Central memory CD8-positive, alpha-beta T cell (primary cell): Measurements from ENCODE around the gene GATA2.

ENCODE experiments used
- ATAC-seq: fragments of 150-1000 bp; cut with Tn5 transposase; replicated peaks from 2 replicates; pipeline ENCODE4 v1.10.0; 2022; ENCODE audit warnings: mild to moderate bottlenecking, moderate FRiP score, moderate number of reproducible peaks; ENCODE audit not compliant: poor library complexity, severe bottlenecking; ENCODE audit errors: extremely low read depth
- DNase-seq, 2 donors: peaks; one replicate each; pipeline ENCODE4 v3.0.0; 2021; ENCODE audit warnings: low spot score in 2 of 2
- H3K27ac Mint-ChIP-seq: one replicate; pipeline ENCODE4 v1.8.0; 2022; ENCODE audit warnings: low read depth, mild to moderate bottlenecking, moderate library complexity, mixed read lengths
- H3K27me3 Mint-ChIP-seq: one replicate; pipeline ENCODE4 v1.8.0; 2022; ENCODE audit warnings: mixed read lengths
- H3K36me3 Mint-ChIP-seq: one replicate; pipeline ENCODE4 v1.8.0; 2022; ENCODE audit warnings: mild to moderate bottlenecking, moderate library complexity, mixed read lengths; ENCODE audit not compliant: insufficient read depth
- H3K4me1 Mint-ChIP-seq: one replicate; pipeline ENCODE4 v1.8.0; 2022; ENCODE audit warnings: mixed read lengths
- H3K4me3 Mint-ChIP-seq: one replicate; pipeline ENCODE4 v1.8.0; 2022; ENCODE audit warnings: mild to moderate bottlenecking, moderate library complexity, mixed read lengths
- H3K9me3 Mint-ChIP-seq: one replicate; pipeline ENCODE4 v1.8.0; 2022; ENCODE audit warnings: mixed read lengths

Gene GATA2

GRCh38 chr3:128463354-128463753 lies 29.6 kb downstream of the GATA2 start:
- ATAC-seq (no peak), DNase-seq (no peak)
- Mint-ChIP-seq H3K36me3 (peaks cover 1% of the 10 kb centered on the region), H3K4me1 (peaks cover 8% of the 10 kb centered on the region), H3K4me3 (no peak overlapping the region), H3K27me3 (peaks cover 43% of the 10 kb centered on the region), H3K27ac (no peak overlapping the region), H3K9me3 (no peaks in the 10 kb centered on the region)

DNA sequence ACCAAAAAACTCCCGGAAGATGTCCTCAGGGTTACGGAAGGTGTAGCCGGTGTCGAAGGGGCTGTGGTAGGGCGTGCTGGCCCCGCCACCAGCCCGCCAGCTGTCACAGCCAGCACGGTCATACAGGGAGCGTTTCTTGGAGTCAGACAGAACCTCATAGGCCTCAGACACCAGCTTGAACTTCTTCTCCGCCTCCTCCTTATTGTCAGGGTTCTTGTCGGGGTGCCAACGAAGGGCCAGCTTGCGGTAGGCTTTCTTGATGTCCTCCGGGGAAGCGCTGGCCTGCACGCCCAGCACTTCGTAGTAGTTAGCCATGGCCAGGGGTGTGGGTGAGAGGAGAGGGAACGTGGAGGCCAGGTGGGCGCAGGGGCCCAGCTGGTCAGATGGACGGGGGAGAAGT lies 30.1 kb downstream of the GATA2 start:
- H3K4me1 Mint-ChIP-seq: peaks cover 8% of the 10 kb centered on the region
- H3K9me3 Mint-ChIP-seq: no peaks in the 10 kb centered on the region
- peaks cover 1% of the 10 kb centered on the region for H3K36me3 Mint-ChIP-seq
- no peak overlapping the region for H3K4me3 Mint-ChIP-seq
- no peak overlapping the region for H3K27ac Mint-ChIP-seq
- ATAC-seq: no peak
- peaks cover 47% of the 10 kb centered on the region for H3K27me3 Mint-ChIP-seq
- DNase-seq: no peak

DNA sequence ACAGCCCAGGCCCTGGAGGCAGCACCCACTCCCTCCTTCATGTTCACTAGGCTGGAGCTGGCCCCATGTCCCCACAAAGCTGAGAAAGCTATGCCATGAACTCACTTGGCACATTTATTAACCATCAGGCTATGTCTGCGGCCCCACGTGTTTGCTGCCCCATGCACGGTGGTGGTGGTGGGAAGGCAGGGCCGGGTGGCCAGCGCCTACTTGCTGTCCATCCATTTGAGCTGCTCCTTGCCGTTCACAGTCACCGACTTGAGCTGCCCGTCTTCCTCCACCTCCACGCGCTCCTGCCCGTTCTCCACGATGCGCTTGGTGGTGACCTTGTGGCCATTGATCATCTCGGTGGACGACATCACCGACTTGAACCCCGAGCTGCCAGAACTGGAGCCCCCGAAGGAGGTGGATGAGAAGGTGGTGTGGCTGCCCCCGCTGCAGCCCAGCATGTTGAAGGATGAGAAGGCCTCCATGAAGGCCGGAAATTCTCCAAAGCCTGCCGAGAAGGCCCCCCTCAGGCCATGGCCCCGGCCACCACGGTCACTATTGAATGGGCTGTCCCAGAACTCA lies 30.6 kb downstream of the GATA2 start:
- no peak for DNase-seq
- no peak for ATAC-seq
- H3K36me3 Mint-ChIP-seq: peaks cover 1% of the 10 kb centered on the region
- H3K27me3 Mint-ChIP-seq: peaks cover 52% of the 10 kb centered on the region
- H3K9me3 Mint-ChIP-seq: no peaks in the 10 kb centered on the region
- H3K27ac Mint-ChIP-seq: no peak overlapping the region
- no peak overlapping the region for H3K4me3 Mint-ChIP-seq
- H3K4me1 Mint-ChIP-seq: peaks cover 8% of the 10 kb centered on the region

DNA sequence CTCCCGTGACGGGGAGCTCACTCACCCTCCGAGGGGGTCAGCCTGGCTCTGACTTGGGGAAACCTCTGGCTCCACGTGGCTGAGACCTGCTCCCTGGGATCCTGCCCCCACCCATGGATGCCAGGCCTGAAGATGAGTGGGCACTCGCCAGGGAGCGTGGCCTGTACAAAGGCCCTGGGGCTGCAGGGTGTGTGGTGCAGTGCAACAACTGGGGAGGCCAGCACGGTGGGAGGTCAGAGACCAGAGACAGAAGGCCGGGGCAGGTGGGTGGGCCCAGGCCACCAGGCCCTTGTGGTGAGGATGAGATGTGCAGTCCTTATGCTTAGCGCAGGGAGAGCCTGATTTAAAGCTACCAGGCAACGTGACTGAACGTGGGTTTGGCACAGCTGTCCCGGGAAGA lies 31.3 kb downstream of the GATA2 start:
- H3K27me3 Mint-ChIP-seq: peaks cover 53% of the 10 kb centered on the region
- peaks cover 1% of the 10 kb centered on the region for H3K36me3 Mint-ChIP-seq
- peaks cover 2% of the 10 kb centered on the region for H3K4me1 Mint-ChIP-seq
- DNase-seq (no peak), ATAC-seq (no peak)
- H3K4me3 Mint-ChIP-seq: no peak overlapping the region
- no peak overlapping the region for H3K27ac Mint-ChIP-seq
- no peaks in the 10 kb centered on the region for H3K9me3 Mint-ChIP-seq

- H3K9me3 Mint-ChIP-seq: no peaks in the 10 kb centered on the region
- H3K27ac Mint-ChIP-seq: no peak overlapping the region
- H3K4me1 Mint-ChIP-seq: no peaks in the 10 kb centered on the region
- H3K27me3 Mint-ChIP-seq: peaks cover 56% of the 10 kb centered on the region
- peaks cover 6% of the 10 kb centered on the region for H3K36me3 Mint-ChIP-seq
- ATAC-seq (no peak), DNase-seq (no peak)
- H3K4me3 Mint-ChIP-seq: no peak overlapping the region
These were observed 33.6 kb downstream of the GATA2 start for GRCh38 chr3:128459461-128459820.

DNA sequence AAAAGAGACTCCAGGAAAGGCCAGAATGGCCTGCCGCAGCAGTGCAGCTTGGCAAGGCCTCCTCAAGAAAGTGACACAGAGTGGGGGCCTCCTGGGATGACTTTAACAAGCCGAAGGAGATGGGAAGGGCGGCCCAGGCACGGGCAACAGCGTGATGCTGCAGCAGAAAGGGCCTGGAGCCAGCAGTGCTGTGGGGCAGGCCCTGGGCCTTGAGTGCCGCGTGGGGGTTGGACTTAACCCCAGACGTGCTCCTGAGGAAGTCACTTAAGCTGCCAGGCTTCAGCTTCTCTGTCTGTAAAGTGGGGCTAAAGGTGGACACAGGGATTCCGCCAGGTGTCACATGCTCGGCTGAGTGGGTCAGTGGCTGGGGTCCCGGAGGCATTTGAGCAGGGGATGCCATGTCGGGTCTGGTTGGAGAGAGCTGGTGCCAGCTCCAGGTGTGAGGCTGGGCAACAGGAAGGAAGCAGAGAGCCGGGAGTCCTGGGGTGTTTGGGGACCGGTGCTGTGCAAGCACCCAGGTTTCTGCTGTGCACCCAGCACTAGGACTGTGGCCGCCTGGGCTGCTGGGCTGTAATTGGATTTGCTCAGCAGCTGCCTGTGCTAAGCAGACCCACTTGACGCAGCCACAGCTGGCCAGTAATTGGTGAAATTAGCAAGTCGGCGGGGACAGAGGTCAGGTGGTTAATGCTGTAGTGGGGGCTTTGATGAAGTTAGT lies 34.1 kb downstream of the GATA2 start:
- H3K27me3 Mint-ChIP-seq: peaks cover 62% of the 10 kb centered on the region
- DNase-seq (no peak), ATAC-seq (no peak)
- no peak overlapping the region for H3K27ac Mint-ChIP-seq
- H3K36me3 Mint-ChIP-seq: peaks cover 6% of the 10 kb centered on the region
- no peaks in the 10 kb centered on the region for H3K9me3 Mint-ChIP-seq
- H3K4me1 Mint-ChIP-seq: no peaks in the 10 kb centered on the region
- no peak overlapping the region for H3K4me3 Mint-ChIP-seq

DNA sequence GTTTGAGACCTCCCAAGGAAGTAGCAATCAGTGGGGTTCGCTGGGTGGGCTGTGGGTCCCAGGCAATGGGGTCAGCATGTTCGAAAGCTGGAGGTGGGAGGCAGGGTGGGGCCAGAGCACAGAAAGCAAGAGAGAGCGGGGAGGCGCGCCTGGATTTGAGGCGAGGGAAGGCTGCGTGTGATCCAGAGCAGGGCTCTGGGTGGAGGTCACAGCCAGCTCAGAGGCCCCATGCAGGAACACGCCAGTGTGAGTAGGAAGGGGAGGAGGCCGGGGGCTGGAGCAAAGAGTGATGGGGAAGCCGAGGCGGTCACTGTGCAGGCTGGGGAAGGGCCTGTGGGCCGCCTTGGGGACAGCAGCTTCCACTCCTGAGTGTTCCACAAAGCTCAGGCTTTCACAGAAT lies 35.1 kb downstream of the GATA2 start:
- no peaks in the 10 kb centered on the region for H3K9me3 Mint-ChIP-seq
- no peaks in the 10 kb centered on the region for H3K4me1 Mint-ChIP-seq
- H3K27me3 Mint-ChIP-seq: peaks cover 66% of the 10 kb centered on the region
- no peak overlapping the region for H3K27ac Mint-ChIP-seq
- H3K4me3 Mint-ChIP-seq: no peak overlapping the region
- ATAC-seq (no peak), DNase-seq (no peak)
- H3K36me3 Mint-ChIP-seq: peaks cover 6% of the 10 kb centered on the region

DNA sequence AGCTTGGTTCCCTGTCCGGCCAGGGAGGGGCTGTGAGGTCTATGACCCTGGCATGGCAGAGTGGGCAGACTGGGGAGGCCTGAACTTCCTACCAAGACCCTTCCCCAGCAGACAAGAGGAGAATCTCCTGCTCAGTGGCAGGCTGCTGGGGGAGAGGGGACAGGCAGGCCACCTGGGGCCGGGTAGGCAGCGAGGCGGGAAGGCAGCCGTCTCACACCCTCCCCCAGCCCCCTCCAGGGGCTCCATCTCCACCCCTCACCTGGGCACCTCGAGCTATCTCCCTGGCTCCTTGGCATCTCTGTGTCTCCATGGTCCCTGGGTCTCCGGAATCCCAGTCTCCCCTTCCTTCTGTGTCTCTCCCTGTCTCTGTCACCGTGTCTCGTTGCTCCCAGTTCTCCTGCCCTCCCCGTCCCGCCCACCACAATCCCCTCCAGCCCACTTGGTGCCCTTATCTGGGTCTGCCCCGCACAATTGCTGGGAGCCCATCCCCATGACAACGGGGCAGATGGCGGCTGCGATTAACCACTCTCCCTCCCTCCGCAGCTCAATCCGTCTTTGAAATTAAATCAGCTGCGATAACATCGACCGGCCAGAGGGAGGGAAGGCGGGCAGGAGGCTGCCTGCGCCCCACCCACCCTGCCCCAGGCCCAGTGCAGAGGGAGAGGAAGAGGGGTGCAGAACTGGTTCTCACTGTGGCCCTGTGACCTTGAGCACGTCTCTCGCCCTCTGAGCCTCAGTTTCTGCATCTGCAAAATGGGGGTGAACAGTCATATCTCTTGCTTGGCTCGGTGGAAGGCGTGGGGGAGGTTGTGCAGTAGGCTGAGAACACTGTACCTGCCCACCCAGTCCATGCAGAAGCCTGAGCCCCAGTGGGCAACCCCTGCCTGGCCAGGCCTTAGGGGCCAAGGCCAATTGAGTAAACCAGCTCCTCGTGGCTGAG lies 36.0 kb downstream of the GATA2 start:
- no peak overlapping the region for H3K27ac Mint-ChIP-seq
- no peaks in the 10 kb centered on the region for H3K4me1 Mint-ChIP-seq
- DNase-seq (no peak), ATAC-seq (no peak)
- H3K9me3 Mint-ChIP-seq: no peaks in the 10 kb centered on the region
- peaks cover 71% of the 10 kb centered on the region for H3K27me3 Mint-ChIP-seq
- peaks cover 6% of the 10 kb centered on the region for H3K36me3 Mint-ChIP-seq
- no peak overlapping the region for H3K4me3 Mint-ChIP-seq

DNA sequence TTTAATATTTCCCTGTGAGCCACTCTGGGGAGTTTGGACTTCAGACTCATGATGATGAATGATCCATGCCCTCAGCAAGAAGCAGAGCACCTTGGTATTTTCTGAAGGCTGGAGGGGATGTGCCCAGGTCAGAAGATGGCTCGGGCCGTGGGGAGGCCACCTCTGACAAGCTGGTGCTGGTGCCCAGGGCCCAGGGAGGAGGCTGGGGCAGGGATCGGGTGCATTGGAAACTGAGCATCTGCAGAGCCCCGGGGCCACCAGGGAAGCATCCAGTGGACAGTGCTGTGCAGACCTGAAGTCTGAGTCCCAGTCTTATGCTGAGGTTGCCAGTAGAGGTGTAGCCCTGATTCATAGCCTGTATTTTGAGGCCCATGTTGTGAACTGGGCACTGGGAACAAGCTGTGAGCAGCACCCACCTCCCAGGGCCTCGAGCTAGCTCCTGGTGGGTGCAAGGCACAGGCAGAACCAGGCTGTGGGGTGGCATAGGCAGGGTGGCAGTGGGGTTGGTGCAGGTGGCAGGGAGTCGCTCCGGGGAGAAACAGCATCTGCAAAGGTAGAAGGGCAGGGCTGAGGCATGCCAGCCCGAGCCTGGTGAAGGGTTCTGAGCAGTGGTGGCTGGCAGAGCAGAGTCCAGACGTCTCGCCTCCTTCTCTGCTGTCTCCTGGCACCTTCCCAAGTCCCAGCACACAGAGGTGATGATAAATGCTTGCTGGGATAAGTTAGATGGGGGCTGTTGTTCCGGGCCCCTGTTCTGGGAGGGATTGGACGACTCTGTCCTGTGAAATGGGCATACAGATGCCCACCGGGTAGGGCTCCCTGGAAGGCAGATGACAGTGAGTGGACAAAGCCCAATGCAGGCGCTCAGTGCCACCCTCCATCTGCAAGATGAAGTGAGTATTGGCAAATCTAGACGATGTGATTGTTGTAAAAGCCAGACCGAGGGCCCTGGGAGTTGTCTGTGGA lies 36.9 kb downstream of the GATA2 start:
- H3K27ac Mint-ChIP-seq: no peak overlapping the region
- H3K27me3 Mint-ChIP-seq: peaks cover 76% of the 10 kb centered on the region
- H3K36me3 Mint-ChIP-seq: peaks cover 6% of the 10 kb centered on the region
- H3K4me1 Mint-ChIP-seq: no peaks in the 10 kb centered on the region
- no peaks in the 10 kb centered on the region for H3K9me3 Mint-ChIP-seq
- no peak for ATAC-seq
- no peak overlapping the region for H3K4me3 Mint-ChIP-seq
- DNase-seq: no peak

DNA sequence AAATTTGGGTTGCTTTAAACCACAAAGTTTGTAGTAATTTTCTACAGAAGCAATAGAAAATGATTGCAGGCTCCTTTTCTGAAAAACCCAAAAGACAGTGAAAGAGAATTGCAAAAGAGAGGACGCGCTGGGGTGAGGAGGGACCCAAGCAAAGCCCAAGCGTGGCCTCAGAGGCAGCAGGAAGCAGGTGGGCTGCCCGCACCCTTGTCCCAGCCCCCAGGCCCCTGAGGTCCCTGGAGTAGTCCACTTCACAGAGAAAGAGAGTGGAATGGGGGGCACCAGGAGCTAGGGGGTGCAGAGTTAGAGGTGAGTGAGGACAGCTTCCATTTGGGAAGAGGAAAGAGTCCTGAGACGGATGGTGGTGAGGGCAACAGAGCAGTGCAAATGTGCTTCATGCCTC lies 37.9 kb downstream of the GATA2 start:
- ATAC-seq (no peak), DNase-seq (no peak)
- Mint-ChIP-seq H3K4me3 (no peak overlapping the region), H3K27ac (no peak overlapping the region), H3K36me3 (peaks cover 6% of the 10 kb centered on the region), H3K27me3 (peaks cover 76% of the 10 kb centered on the region), H3K4me1 (no peaks in the 10 kb centered on the region), H3K9me3 (peaks cover 4% of the 10 kb centered on the region)

DNA sequence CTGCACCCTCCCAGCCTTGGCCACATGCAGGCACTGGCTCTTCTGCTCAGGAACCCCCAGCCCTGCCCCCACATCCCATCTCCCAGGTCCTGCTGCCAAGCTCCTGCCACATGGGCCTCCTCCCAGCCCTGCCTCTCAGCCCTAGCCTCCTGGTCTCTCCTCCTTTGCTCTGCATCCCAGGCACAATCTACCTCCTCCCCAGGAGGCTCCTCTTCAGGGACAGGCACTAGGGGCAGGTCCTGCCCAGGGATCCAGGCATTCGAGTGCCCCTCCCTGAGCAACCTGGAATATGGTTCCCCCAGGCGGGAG lies 38.7 kb downstream of the GATA2 start:
- H3K9me3 Mint-ChIP-seq: peaks cover 4% of the 10 kb centered on the region
- peaks cover 6% of the 10 kb centered on the region for H3K36me3 Mint-ChIP-seq
- H3K4me1 Mint-ChIP-seq: no peaks in the 10 kb centered on the region
- ATAC-seq (no peak), DNase-seq (no peak)
- no peak overlapping the region for H3K27ac Mint-ChIP-seq
- no peak overlapping the region for H3K4me3 Mint-ChIP-seq
- peaks cover 73% of the 10 kb centered on the region for H3K27me3 Mint-ChIP-seq
